Inflammatory macrophage treated with lipopolysaccharide for 1 hour (primary cell): ENCODE measurements around the gene SULT2B1.
"Not testable (repeated sequence)": the region's sequence is repeated elsewhere in the genome, so short reads cannot be mapped to it uniquely, and the experiment has no call there.

Source experiments
- DNase-seq, 2 donors: peaks; one replicate each; pipeline ENCODE4 v3.0.0-alpha.2; 2020 to 2022

The SULT2B1 gene

DNA sequence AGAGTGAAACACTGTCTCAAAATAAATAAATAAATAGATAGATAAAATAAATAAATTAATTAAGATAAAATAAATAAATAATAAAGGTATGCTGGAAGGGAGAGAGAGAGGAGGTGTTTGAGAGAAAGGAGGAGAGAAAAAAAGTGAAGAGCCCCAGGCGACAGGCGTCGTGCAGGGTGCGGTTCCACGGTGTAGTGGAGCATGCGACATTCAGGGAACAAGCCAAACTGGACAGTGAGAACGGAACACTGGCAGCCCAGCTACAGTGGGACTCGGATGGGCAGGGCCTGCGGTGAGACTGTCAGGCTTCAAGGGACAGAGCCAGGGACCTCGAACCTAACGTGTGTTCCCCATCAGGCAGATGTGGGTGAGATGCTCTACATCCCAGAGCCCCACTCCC, 9.4 kb downstream of the SULT2B1 start:
- DNase-seq: no peak

DNA sequence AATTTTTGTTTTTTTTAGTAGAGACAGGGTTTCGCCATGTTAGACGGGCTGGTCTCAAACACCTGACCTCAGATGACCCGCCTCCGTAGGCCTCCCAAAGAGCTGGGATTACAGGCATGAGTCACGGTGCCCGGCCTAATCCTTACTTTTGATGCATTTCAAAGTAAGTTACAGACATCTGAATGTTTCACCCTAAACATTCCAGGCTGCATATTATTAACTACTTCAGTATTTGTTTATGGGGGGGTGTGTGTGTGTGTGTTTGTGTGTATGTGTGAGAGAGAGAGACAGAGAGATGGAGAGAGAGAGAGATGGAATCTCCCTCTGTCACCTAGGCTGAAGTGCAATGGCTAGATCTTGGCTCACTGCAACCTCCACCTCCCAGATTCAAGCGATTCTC, 13.1 kb downstream of the SULT2B1 start:
- DNase-seq: no peak

GRCh38 chr19:48568345-48568886, 16.4 kb downstream of the SULT2B1 start:
- DNase-seq: no peak

- DNase-seq: no peak
Observed at GRCh38 chr19:48569814-48570213, 17.8 kb downstream of the SULT2B1 start.

DNA sequence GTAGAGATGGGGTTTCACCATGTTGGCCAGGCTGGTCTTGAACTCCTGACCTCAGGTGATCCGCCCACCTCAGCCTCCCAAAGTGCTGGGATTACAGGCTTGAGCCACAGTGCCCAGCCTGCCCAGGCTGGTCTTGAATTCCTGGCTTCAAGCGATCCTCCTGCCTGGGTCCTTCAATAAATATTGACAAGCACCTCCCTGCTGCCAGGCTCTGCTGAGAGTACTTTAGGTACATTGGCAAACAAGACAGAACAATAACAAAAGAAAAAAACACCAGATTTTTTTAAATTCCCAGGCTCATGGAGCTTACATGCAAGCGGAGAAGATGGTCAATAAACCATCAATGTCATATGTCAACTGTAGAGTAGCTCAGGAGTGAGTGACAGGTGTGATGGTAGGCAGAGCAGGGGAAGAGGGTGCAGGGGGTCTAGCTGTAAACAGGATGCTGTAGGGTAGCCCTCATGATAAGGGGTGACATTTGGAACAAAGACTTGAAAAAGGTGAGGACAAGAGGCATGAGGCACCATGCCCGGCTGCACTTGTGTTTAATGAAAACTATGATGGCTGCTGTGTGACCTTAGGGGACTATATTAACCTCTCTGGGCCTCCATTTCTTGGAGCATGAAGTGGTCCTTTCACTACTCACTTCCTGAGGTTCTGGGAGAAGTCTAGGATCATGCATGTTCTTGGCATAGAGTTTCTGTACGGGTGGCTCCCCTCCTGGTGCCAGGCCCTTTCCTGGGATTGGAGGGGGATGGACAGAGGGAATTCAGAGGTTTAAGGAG, 19.6 kb downstream of the SULT2B1 start:
- DNase-seq: no peak

- no peak for DNase-seq
Observed at GRCh38 chr19:48573163-48573505, 21.2 kb downstream of the SULT2B1 start.

DNA sequence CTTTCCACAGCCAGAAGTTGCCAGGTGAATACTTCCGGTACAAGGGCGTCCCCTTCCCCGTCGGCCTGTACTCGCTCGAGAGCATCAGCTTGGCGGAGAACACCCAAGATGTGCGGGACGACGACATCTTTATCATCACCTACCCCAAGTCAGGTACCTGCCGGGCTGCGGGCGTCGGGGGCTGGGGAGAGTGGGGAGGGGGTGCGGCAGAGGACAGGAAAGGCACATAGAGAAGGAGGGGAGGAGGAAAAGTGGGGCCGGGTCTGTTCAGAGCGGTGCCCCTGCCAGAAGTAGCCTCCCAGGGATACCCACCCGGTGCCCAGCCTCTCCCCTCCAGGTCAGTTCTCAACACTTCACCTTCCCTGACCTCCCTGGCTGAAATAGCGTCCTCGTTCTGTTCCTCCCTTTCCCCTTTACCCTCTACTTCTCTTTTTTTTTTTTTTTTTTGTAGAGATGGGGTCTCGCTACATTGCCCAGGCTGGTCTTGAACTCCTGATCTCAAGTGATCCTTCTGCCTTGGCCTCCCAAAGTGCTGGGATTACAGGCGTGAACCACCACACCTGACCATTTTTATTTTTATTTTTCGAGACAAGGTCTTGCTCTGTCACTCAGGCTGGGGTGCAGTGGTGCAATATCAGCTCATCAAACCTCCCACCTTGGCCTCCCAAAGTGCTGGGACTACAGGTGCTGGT, 24.1 kb downstream of the SULT2B1 start:
- DNase-seq: no peak

DNA sequence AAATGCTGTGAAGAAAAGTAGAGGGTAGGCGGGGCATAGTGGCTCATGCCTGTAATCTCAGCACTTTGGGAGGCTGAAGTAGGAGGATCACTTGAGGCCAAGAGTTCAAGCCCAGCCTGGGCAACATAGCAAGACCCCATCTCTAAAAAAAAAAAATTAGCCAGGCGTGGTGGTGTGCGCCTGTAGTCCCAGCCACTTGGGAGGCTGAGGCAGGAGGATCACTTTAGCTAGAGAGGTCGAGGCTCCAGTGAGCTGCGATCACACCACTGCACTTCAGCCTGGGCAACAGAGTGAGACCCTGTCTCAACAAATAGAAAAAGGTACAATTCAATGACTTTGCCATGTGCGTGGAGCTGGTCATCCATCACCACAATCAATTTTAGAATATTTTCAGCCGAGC, 25.9 kb downstream of the SULT2B1 start:
- DNase-seq: not testable (repeated sequence)

GRCh38 chr19:48578891-48579290, 26.9 kb downstream of the SULT2B1 start:
- no peak for DNase-seq

GRCh38 chr19:48582168-48582567, 30.2 kb downstream of the SULT2B1 start:
- no peak for DNase-seq

GRCh38 chr19:48587387-48587786, 35.4 kb downstream of the SULT2B1 start:
- no peak for DNase-seq

GRCh38 chr19:48588670-48589401, 36.9 kb downstream of the SULT2B1 start:
- peak; percentile 72 to 90 for DNase-seq

- DNase-seq: no peak
Observed at GRCh38 chr19:48591021-48591420, 39.0 kb downstream of the SULT2B1 start.

GRCh38 chr19:48595171-48595570, 43.2 kb downstream of the SULT2B1 start:
- no peak for DNase-seq

DNA sequence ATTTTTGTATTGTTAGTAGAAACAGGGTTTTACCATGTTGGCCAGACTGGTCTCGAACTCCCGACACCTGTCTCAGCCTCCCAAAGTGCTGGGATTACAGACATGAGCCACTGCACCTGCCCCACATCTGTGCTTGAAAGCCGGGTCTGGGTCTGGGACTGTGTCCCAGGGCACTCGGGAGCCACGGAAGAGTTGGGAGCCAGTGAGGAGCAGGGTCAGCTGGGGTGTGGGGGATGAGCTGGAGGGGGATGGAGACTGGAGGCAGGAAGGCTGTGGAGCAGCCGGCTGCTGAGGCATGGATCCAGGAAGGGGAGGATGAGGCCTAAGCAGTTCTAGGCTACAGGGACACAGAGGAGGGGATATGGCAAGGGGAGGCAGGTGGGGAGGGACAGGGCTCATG, 43.9 kb downstream of the SULT2B1 start:
- no peak for DNase-seq

- DNase-seq: no peak
Observed at GRCh38 chr19:48596237-48596636, 44.3 kb downstream of the SULT2B1 start.

DNA sequence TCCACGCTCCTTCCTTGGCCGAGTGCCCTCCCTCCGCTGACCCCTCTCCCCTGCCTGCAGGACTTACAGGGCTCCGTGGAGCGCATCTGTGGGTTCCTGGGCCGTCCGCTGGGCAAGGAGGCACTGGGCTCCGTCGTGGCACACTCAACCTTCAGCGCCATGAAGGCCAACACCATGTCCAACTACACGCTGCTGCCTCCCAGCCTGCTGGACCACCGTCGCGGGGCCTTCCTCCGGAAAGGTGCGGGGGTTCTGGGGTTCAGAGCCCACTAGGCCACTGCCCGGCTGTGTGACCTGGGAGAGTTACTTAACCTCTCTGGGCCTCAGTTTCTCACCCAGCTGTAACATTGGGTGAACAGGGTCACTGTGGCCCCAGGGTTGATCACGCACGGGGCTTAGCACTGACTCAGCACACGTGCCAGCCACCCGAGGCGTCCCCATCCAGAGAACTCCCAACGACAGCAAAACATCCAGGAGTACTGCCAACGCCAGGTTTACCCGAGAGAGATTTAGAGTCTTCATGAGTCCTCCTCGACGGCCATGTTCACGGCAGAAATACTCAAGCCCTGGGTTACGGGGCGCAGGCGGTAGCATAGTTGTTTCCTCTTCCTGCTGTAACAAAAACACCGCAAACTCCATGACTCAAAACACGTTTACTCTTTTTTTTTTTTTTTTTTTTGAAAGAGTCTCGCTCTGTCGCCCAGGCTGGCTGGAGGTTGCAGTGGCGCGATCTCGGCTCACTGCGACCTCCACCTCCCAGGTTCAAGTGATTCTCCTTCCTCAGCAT, 44.9 kb downstream of the SULT2B1 start:
- DNase-seq: no peak

DNA sequence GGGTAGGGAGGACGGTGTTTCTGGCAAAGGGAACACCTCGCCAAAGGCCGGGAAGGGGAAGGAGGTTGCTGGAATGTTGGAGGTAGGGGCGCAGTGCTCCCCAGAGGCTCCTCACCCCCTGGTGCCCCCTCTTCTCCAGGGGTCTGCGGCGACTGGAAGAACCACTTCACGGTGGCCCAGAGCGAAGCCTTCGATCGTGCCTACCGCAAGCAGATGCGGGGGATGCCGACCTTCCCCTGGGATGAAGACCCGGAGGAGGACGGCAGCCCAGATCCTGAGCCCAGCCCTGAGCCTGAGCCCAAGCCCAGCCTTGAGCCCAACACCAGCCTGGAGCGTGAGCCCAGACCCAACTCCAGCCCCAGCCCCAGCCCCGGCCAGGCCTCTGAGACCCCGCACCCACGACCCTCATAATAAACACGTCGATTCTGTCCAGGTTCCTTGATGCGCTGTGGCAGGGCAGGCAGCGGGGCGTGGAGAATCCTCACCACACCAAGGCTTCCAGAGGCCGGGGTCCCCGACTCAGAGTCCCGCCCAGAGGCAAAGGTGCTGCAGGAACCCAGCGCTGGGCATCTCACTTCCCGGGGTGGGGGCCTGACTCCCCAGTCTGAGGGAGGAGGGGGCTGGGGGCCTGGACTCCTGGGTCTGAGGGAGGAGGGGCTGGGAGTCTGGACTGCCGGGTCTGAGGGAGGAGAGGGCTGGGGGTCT, 47.2 kb downstream of the SULT2B1 start:
- no peak for DNase-seq

- DNase-seq: no peak
Observed at GRCh38 chr19:48600679-48601417, 48.9 kb downstream of the SULT2B1 start.

DNA sequence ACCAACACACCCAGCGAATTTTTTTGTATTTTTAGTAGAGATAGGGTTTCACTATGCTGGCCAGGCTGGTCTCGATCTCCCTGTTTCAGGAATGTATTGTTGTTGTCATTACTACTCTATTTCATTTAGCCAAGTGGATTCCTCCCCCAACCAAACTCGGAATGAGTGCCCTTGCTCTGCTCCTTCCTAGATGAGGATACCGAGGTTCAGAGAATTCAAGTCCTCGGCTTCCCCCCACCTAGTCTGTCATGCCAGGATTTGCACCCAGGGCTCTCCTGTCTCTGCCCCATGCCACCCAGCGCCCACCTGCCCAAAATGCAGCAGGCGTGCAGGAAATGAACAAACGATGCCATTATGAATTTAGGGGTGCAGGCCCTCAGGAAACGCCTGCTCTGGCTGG, 51.0 kb downstream of the SULT2B1 start:
- no peak for DNase-seq

- DNase-seq: no peak
Observed at GRCh38 chr19:48603449-48603848, 51.5 kb downstream of the SULT2B1 start.
